Forelimb muscle (tissue), 1 donor: ENCODE results near the gene USP32. TPM values are rescaled to one million over a fixed set of nuclear protein-coding genes. Genes with fewer than 3 reads are reported as not detected.

Source experiments
- DNase-seq: peaks from one replicate; pipeline ENCODE4 v3.0.0-alpha.2; 2013; ENCODE audit warnings: low read depth
- polyA plus RNA-seq: library from polyadenylated mRNA; unstranded; fragments of 120-200 nt; gene quantifications from one replicate; pipeline ENCODE4 v1.2.1, GENCODE V29; 2013; ENCODE audit not compliant: insufficient read length

USP32 gene
- polyA plus RNA-seq, 1 donor: 22.7 TPM

- DNase-seq: no peak
These were observed 91.9 kb downstream of the USP32 start for GRCh38 chr17:60300011-60300410.

GRCh38 chr17:60297760-60298401 lies 94.1 kb downstream of the USP32 start:
- DNase-seq: no peak

GRCh38 chr17:60296177-60296576 lies 95.8 kb downstream of the USP32 start:
- no peak for DNase-seq

- no peak for DNase-seq
These were observed 98.2 kb downstream of the USP32 start for GRCh38 chr17:60293580-60294335.

GRCh38 chr17:60292697-60293096 lies 99.2 kb downstream of the USP32 start:
- no peak for DNase-seq

GRCh38 chr17:60284709-60285108 lies 107.2 kb downstream of the USP32 start:
- DNase-seq: no peak

GRCh38 chr17:60283816-60284215 lies 108.1 kb downstream of the USP32 start:
- no peak for DNase-seq

GRCh38 chr17:60280673-60281072 lies 111.3 kb downstream of the USP32 start:
- DNase-seq: no peak

- DNase-seq: no peak
These were observed 113.7 kb downstream of the USP32 start for GRCh38 chr17:60278237-60278636.

- no peak for DNase-seq
These were observed 114.7 kb downstream of the USP32 start for GRCh38 chr17:60277258-60277657.

GRCh38 chr17:60269417-60269816 lies 122.5 kb downstream of the USP32 start:
- no peak for DNase-seq

GRCh38 chr17:60260540-60260939 lies 131.4 kb downstream of the USP32 start:
- DNase-seq: no peak

GRCh38 chr17:60258313-60258712 lies 133.6 kb downstream of the USP32 start:
- no peak for DNase-seq

- no peak for DNase-seq
These were observed 135.8 kb downstream of the USP32 start for GRCh38 chr17:60256174-60256573.

- DNase-seq: no peak
These were observed 138.9 kb downstream of the USP32 start for GRCh38 chr17:60253048-60253447.

- no peak for DNase-seq
These were observed 139.5 kb downstream of the USP32 start for GRCh38 chr17:60252459-60252858.

GRCh38 chr17:60249290-60249826 lies 142.6 kb downstream of the USP32 start:
- no peak for DNase-seq

- DNase-seq: no peak
These were observed 143.2 kb downstream of the USP32 start for GRCh38 chr17:60248618-60249289.

- no peak for DNase-seq
These were observed 144.0 kb downstream of the USP32 start for GRCh38 chr17:60247836-60248461.

GRCh38 chr17:60244656-60245055 lies 147.3 kb downstream of the USP32 start:
- no peak for DNase-seq

GRCh38 chr17:60240290-60240689 lies 151.6 kb downstream of the USP32 start:
- DNase-seq: no peak

- DNase-seq: no peak
These were observed 160.2 kb downstream of the USP32 start for GRCh38 chr17:60231691-60232090.
